ENCODE results near the gene CDR2.

- no peak for TF ChIP-seq CTCF (IDR thresholded peaks at IDR 0.05)
- no peak for TF ChIP-seq EP300 (IDR thresholded peaks at IDR 0.05)
These were observed 50.2 kb downstream of the CDR2 start for GRCh38 chr16:22323959-22324786.
